ENCODE data around the gene FXYD2. TPM values are rescaled to one million over a fixed set of nuclear protein-coding genes. Genes with fewer than 3 reads are reported as not detected.

FXYD2 gene
- total and polyA plus RNA-seq, 2 of the 13 experiments (the other 11 are each of a cell fraction or from before 2014, with no cell fraction given): 45.9 to 106 TPM

DNA sequence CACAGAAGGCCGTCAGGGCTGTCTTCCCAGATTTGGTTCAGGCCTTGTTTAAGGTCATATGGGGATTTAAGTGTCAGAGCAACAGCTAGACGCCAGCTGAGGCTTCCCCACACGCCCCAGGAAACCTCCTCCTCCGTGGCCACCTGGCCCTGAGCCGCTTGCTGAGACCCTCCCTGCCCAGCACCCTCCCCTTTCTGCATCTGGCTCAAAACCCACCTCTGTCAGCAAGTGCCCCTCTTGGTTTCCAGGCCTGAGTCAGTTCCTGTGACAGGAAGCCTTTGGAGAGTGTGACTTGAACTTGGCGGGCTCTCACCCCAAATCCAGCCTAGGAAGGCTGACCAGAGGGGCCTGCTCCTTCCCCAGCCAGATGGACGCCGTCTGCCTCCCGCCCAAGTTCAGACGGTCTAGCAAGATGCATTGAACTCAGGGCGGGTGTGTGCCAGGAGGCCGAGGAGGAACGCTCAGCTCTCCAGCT is 561 bp downstream of the FXYD2 start:
- peaks cover 87% of the 10 kb centered on the region for H3K4me1 ChIP-seq (ENCODE audit: insufficient read depth, low read length)
- peak overlapping the region; percentile 72 for H3K4me2 ChIP-seq (ENCODE audit: low read depth, low read length)
- WGBS (ENCODE audit: low lambda C conversion rate): 0% methylated on average over 2 of the region's 13 CpGs
- no peaks in the 10 kb centered on the region for H3K36me3 ChIP-seq (replicated peaks in 1 of 2; ENCODE audit: control insufficient read depth in 1 of 2, insufficient read depth in 2 of 2, low read length in 2 of 2)
- H3K27me3 ChIP-seq (ENCODE audit: control insufficient read depth in 1 of 2, insufficient read depth in 2 of 2, low read length in 2 of 2): peaks cover under 1 to 13% of the 10 kb centered on the region in 2 experiments; a peak in 3 of 5 replicates
- DNase-seq (ENCODE audit: low spot score) (no peak), ATAC-seq (peak; percentile 18), FAIRE-seq (no peak)
- peak overlapping the region; percentile 37 for H3K27ac ChIP-seq (ENCODE audit: extremely low read length, insufficient read depth, low read length)
- no peaks in the 10 kb centered on the region for H3K9me3 ChIP-seq (ENCODE audit: low read length)
- H2AFZ ChIP-seq (ENCODE audit: low read length): no peak overlapping the region
- ChIA-PET CTCF (ENCODE audit: low intra/inter-chr PET ratio, low total read pairs) (no interaction called here), POLR2A (interaction anchor here (1.4 to 1.8 kb wide), 2 partner anchors 9 kb away, joined by 3 to 10 read pairs; no protein-coding TSS in a partner anchor)
- no peaks in the 10 kb centered on the region for H4K20me1 ChIP-seq (ENCODE audit: insufficient read depth, low read length)
- peaks cover 13% of the 10 kb centered on the region for H3K79me2 ChIP-seq (ENCODE audit: insufficient read depth, low read length)
- in situ Hi-C loops (cut with HindIII; ENCODE audit: extremely low pct_ligation_motif_present, low pct_unique_long_range_greater_than_20kb): loop anchor here (5.0 kb wide), 1 partner anchor 123 kb away; no protein-coding TSS in a partner anchor
- peak overlapping the region; percentile 42 to 72 (median 54); a peak in 5 of 6 replicates for H3K4me3 ChIP-seq (replicated peaks in 1 of 3; ENCODE audit: insufficient read depth in 1 of 3, low read depth in 2 of 3, low read length in 3 of 3)
- peak overlapping the region; percentile 62 for H3K9ac ChIP-seq (ENCODE audit: insufficient read depth, low read depth, low read length)
- TF ChIP-seq, protein P1, sequence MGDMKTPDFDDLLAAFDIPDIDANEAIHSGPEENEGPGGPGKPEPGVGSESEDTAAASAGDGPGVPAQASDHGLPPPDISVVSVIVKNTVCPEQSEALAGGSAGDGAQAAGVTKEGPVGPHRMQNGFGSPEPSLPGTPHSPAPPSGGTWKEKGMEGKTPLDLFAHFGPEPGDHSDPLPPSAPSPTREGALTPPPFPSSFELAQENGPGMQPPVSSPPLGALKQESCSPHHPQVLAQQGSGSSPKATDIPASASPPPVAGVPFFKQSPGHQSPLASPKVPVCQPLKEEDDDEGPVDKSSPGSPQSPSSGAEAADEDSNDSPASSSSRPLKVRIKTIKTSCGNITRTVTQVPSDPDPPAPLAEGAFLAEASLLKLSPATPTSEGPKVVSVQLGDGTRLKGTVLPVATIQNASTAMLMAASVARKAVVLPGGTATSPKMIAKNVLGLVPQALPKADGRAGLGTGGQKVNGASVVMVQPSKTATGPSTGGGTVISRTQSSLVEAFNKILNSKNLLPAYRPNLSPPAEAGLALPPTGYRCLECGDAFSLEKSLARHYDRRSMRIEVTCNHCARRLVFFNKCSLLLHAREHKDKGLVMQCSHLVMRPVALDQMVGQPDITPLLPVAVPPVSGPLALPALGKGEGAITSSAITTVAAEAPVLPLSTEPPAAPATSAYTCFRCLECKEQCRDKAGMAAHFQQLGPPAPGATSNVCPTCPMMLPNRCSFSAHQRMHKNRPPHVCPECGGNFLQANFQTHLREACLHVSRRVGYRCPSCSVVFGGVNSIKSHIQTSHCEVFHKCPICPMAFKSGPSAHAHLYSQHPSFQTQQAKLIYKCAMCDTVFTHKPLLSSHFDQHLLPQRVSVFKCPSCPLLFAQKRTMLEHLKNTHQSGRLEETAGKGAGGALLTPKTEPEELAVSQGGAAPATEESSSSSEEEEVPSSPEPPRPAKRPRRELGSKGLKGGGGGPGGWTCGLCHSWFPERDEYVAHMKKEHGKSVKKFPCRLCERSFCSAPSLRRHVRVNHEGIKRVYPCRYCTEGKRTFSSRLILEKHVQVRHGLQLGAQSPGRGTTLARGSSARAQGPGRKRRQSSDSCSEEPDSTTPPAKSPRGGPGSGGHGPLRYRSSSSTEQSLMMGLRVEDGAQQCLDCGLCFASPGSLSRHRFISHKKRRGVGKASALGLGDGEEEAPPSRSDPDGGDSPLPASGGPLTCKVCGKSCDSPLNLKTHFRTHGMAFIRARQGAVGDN (CRISPR knock-in tag; IDR thresholded peaks at IDR 0.05): peak; percentile 6; the same call in 1 of the 2 replicates
- TF ChIP-seq AGO2 (optimal IDR thresholded peaks at IDR 0.05; ENCODE audit: low read depth, low read length) (peak; percentile 86), EZH2 (conservative IDR thresholded peaks at IDR 0.05; ENCODE audit: low read depth, low read length) (no peak), RBFOX2 (IDR thresholded peaks at IDR 0.05; ENCODE audit: low read depth, low read length) (0 out of 2 replicates have a peak, but pooled peaks have one; percentile 50), ZC3H13 (CRISPR knock-in tag; IDR thresholded peaks at IDR 0.05) (no peak), SOX5 (CRISPR knock-in tag; IDR thresholded peaks at IDR 0.05; ENCODE audit: borderline replicate concordance) (no peak), ARNT2 (CRISPR knock-in tag; IDR thresholded peaks at IDR 0.05; ENCODE audit: low read depth) (no peak), ZNF441 (CRISPR knock-in tag; IDR thresholded peaks at IDR 0.05; ENCODE audit: borderline replicate concordance) (0 out of 2 replicates have a peak, but pooled peaks have one; percentile 53), ZFX (CRISPR knock-in tag; IDR thresholded peaks at IDR 0.05; ENCODE audit: low read depth) (peak; percentile 40; the same call in 1 of the 2 replicates), PPARG (CRISPR knock-in tag; conservative IDR thresholded peaks at IDR 0.05) (no peak), HMGXB4 (CRISPR knock-in tag; IDR thresholded peaks at IDR 0.05; ENCODE audit: borderline replicate concordance in 1 of 2, low read depth in 1 of 2) (0 out of 4 replicates have a peak, but pooled peaks of 1 of the 2 experiments have one; percentile 14), WIZ (CRISPR knock-in tag; IDR thresholded peaks at IDR 0.05) (0 out of 2 replicates have a peak, but pooled peaks have one; percentile 40)
- BruUV-seq (replicated peaks): TSS peak; percentile 77
- intact Hi-C loops (cut with micrococcal nuclease; ENCODE audit: unreplicated experiment): loop anchor here (1.0 kb wide), 1 partner anchor 229 kb away; no protein-coding TSS in a partner anchor

All from HepG2 (cell line).